GM21367 (cell line): ENCODE measurements around the gene APOH.
"Not testable (repeated sequence)": the region's sequence is repeated elsewhere in the genome, so short reads cannot be mapped to it uniquely, and the experiment has no call there.

Experiments used
- ATAC-seq: cut with Tn5 transposase; IDR thresholded peaks from one replicate; pipeline ENCODE4 v1.9.1; 2021; ENCODE audit not compliant: unreplicated experiment

Gene APOH, protein sequence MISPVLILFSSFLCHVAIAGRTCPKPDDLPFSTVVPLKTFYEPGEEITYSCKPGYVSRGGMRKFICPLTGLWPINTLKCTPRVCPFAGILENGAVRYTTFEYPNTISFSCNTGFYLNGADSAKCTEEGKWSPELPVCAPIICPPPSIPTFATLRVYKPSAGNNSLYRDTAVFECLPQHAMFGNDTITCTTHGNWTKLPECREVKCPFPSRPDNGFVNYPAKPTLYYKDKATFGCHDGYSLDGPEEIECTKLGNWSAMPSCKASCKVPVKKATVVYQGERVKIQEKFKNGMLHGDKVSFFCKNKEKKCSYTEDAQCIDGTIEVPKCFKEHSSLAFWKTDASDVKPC

GRCh38 chr17:66228887-66229782 is at the start of gene APOH:
Gene APOH, minus strand, starts transcription at chr17:66229415. Its CDS starts 36 bp downstream, at chr17:66229379.
- ATAC-seq, result no peak

- no peak for ATAC-seq
Observed at GRCh38 chr17:66277191-66277590, 48.0 kb upstream of the APOH start.

GRCh38 chr17:66276328-66276937 is 47.2 kb upstream of the APOH start:
- ATAC-seq, result no peak

GRCh38 chr17:66275651-66276050 is 46.4 kb upstream of the APOH start:
- no peak for ATAC-seq

- ATAC-seq, result no peak
Observed at GRCh38 chr17:66273586-66273848, 44.3 kb upstream of the APOH start.

GRCh38 chr17:66272811-66273585 is 43.8 kb upstream of the APOH start:
- ATAC-seq, result no peak

- ATAC-seq, result no peak
Observed at GRCh38 chr17:66271512-66271911, 42.3 kb upstream of the APOH start.

- ATAC-seq, result no peak
Observed at GRCh38 chr17:66270106-66270505, 40.9 kb upstream of the APOH start.

- ATAC-seq, result no peak
Observed at GRCh38 chr17:66268247-66268927, 39.2 kb upstream of the APOH start.

DNA sequence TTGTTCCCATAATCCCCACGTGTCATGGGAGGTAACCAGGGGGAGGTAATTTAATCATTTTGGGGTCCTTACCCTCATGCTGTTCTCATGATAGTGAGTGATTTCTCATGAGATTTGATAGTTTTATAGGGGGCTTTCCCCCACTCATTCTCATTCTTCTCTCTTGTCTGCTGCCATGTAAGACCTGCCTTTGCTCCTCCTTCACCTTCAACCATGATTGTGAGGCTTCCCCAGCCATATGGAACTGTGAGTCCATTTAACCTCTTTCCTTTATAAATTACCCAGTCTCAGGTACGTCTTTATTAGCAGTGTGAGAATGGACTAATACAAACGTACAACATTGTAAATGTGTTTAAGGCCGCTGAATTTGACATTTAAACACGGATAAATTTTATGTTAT is 35.5 kb upstream of the APOH start:
- no peak for ATAC-seq

GRCh38 chr17:66262767-66263166 is 33.6 kb upstream of the APOH start:
- ATAC-seq, result no peak

DNA sequence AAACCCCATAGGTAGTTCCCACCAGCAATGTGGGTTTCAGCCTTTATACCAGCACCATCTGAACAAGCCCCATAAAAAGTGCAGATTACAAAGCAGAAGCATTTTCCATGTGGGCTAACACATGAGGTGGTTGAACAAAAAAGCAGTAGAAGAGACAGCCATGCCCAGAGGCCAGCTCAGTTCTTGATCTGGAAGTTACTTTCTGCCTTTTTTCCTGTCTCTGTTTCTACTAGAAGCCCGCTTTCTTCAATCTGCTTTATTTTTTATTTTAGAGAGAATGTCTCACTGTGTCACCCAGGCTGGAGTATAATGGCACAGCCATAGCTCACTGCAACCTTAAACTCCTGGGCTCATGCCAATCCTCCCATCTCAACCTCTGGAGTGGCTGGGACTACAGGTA is 31.5 kb upstream of the APOH start:
- no peak for ATAC-seq

- ATAC-seq, result no peak
Observed at GRCh38 chr17:66260275-66260674, 31.1 kb upstream of the APOH start.

GRCh38 chr17:66255527-66255971 is 26.3 kb upstream of the APOH start:
- no peak for ATAC-seq

- ATAC-seq, result no peak
Observed at GRCh38 chr17:66255112-66255511, 25.9 kb upstream of the APOH start.

- not testable (repeated sequence) for ATAC-seq
Observed at GRCh38 chr17:66253458-66253857, 24.2 kb upstream of the APOH start.

- ATAC-seq, result no peak
Observed at GRCh38 chr17:66250686-66251085, 21.5 kb upstream of the APOH start.

DNA sequence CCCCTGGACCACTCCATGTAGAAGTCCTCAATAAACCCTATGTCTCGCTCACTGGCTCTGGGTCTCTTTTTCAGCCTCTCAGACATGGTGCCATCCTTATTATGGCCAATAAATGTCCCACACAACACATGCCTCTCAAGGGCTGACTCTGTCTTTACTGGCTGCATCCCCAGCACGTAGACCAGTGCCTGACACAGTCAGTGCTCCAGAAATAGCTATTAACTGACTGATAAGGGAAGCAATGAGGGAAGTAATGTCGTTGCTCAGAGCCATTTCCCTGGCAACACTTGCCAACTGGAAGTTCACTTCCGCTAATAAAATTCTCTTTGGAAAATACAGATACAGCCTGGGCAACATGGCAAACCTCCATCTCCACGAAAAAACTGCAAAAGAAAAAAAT is 19.1 kb upstream of the APOH start:
- ATAC-seq, result no peak

GRCh38 chr17:66241839-66242238 is 12.6 kb upstream of the APOH start:
- ATAC-seq, result no peak

DNA sequence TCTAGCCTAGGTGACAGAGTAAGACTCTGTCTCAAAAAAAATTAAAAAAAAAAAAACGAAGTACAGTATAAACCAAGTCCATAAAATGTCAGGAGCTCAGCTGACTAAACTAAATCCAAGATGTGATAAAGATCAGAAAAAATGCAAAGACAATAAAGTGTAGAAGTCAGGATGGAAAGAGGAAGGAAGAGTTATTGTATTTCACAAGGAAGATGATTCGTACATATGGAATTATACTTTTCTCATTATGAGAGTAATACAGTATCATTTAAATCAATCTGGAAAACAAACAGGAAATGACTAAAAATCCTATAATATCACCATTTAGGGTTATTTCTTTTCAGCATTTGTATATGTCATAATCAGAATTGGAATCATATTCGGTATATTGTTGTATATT is 11.4 kb upstream of the APOH start:
- no peak for ATAC-seq

- ATAC-seq, result no peak
Observed at GRCh38 chr17:66240013-66240412, 10.8 kb upstream of the APOH start.
